Trophoblast cell (in vitro differentiated cells and primary cell): ENCODE data around the gene DNAH10.

Experiments
- DNase-seq, 2 donors: peaks; one replicate each; pipeline ENCODE4 v3.0.0-alpha.2; 2016
- H2AFZ ChIP-seq: 2 replicates; pipeline ENCODE4 v1.6.1; 2013; ENCODE audit warnings: low read length, moderate library complexity, mild to moderate bottlenecking; ENCODE audit not compliant: insufficient read depth, poor library complexity
- H2AK5ac ChIP-seq: 2 replicates; pipeline ENCODE4 v1.6.1; 2013; ENCODE audit warnings: mild to moderate bottlenecking, low read length
- H2BK120ac ChIP-seq: 2 replicates; pipeline ENCODE4 v1.6.1; 2013; ENCODE audit warnings: low read length, mild to moderate bottlenecking, moderate library complexity; ENCODE audit not compliant: insufficient read depth, poor library complexity
- H2BK12ac ChIP-seq: 2 replicates; pipeline ENCODE4 v1.6.1; 2013; ENCODE audit warnings: mild to moderate bottlenecking, low read length, moderate library complexity
- H2BK5ac ChIP-seq: 2 replicates; pipeline ENCODE4 v1.6.1; 2013; ENCODE audit warnings: low read length, low read depth, moderate library complexity, mild to moderate bottlenecking; ENCODE audit not compliant: poor library complexity
- H3K14ac ChIP-seq: 2 replicates; pipeline ENCODE4 v1.6.1; 2013; ENCODE audit warnings: mild to moderate bottlenecking, low read length
- H3K18ac ChIP-seq: 2 replicates; pipeline ENCODE4 v1.6.1; 2013; ENCODE audit warnings: mild to moderate bottlenecking, low read length
- H3K23ac ChIP-seq: 2 replicates; pipeline ENCODE4 v1.6.1; 2013; ENCODE audit warnings: low read length
- H3K27ac ChIP-seq: 2 replicates; pipeline ENCODE4 v1.5.1; 2013; ENCODE audit warnings: low read depth, mild to moderate bottlenecking, inconsistent platforms, low read length, moderate library complexity
- H3K27me3 ChIP-seq: 2 replicates; pipeline ENCODE4 v1.6.1; 2013; ENCODE audit warnings: inconsistent platforms, mild to moderate bottlenecking, low read length, moderate library complexity; ENCODE audit not compliant: insufficient read depth
- H3K36me3 ChIP-seq, 2 experiments: 1 replicate in 1 of 2; 2 replicates in 1 of 2; pipeline ENCODE4 v1.6.1; 2013; ENCODE audit warnings: low read length in 2 of 2, mild to moderate bottlenecking in 2 of 2, moderate library complexity in 1 of 2; ENCODE audit not compliant: insufficient read depth in 2 of 2, control insufficient read depth in 1 of 2
- H3K4ac ChIP-seq: 2 replicates; pipeline ENCODE4 v1.6.1; 2013; ENCODE audit warnings: low read depth, mild to moderate bottlenecking, low read length, moderate library complexity
- H3K4me1 ChIP-seq, 2 experiments: 1 replicate in 1 of 2; 2 replicates in 1 of 2; pipeline ENCODE4 v1.6.1; 2013; ENCODE audit warnings: low read length in 2 of 2, mild to moderate bottlenecking in 2 of 2, moderate library complexity in 1 of 2; ENCODE audit not compliant: insufficient read depth in 2 of 2, control insufficient read depth in 1 of 2
- H3K4me2 ChIP-seq: 2 replicates; pipeline ENCODE4 v1.6.1; 2013; ENCODE audit warnings: inconsistent platforms, mild to moderate bottlenecking, low read length, moderate library complexity
- H3K4me3 ChIP-seq: 2 replicates; pipeline ENCODE4 v1.5.1; 2013; ENCODE audit warnings: mild to moderate bottlenecking, low read depth, low read length, inconsistent platforms
- H3K79me1 ChIP-seq: one replicate; pipeline ENCODE4 v1.6.1; 2013; ENCODE audit warnings: low read length
- H3K79me2 ChIP-seq: 2 replicates; pipeline ENCODE4 v1.6.1; 2013; ENCODE audit warnings: low read length, mild to moderate bottlenecking; ENCODE audit not compliant: control insufficient read depth, insufficient read depth, poor library complexity
- H3K9ac ChIP-seq: 2 replicates; pipeline ENCODE4 v1.6.1; 2013; ENCODE audit warnings: mild to moderate bottlenecking, low read length
- H3K9me3 ChIP-seq: 2 replicates; pipeline ENCODE4 v1.6.1; 2013; ENCODE audit warnings: low read depth, mild to moderate bottlenecking, control low read depth, inconsistent platforms, low read length; ENCODE audit not compliant: insufficient read depth
- H4K12ac ChIP-seq: 2 replicates; pipeline ENCODE4 v1.6.1; 2013; ENCODE audit warnings: low read depth, mild to moderate bottlenecking, low read length, moderate library complexity
- H4K8ac ChIP-seq: 2 replicates; pipeline ENCODE4 v1.6.1; 2013; ENCODE audit warnings: low read depth, mild to moderate bottlenecking, low read length, moderate library complexity
- H4K91ac ChIP-seq: one replicate; pipeline ENCODE4 v1.6.1; 2013; ENCODE audit warnings: low read depth, mild to moderate bottlenecking, low read length, moderate library complexity
- WGBS: extraction: QIAGEN DNeasy Blood & Tissue Kit; methylation state at CpG from one replicate; pipeline ENCODE4 v1.1.7; 2013; ENCODE audit warnings: missing lambda C conversion rate; ENCODE audit not compliant: insufficient read length, insufficient coverage; ENCODE audit errors: extremely low coverage; 5-methylcytosine and 5-hydroxymethylcytosine counted together

The DNAH10 gene

DNA sequence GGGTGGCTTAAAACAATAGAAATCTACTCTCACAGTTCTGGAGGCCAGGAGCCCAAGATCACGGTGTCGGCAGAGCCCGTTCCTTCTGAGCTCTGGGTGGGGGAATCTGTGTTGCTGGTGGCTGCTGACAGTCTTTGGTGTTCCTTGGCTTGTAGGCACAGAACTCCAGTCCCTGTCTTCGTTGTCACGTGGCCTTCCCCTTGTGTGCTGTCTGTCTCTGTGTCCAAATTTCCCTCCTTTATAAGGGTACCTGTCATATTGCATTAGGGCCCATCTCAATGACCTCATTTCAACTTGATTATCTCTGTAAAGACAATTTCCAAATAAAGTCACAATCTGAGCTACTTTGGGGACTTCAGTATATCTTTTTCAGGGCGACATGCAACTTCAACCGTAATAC, 128.9 kb downstream of the DNAH10 start:
- Histone ChIP-seq H3K36me3 (no peaks in the 10 kb centered on the region), H3K79me2 (no peaks in the 10 kb centered on the region), H3K18ac (no peak overlapping the region), H3K4ac (no peak overlapping the region), H3K14ac (no peak overlapping the region), H3K4me3 (no peak overlapping the region), H3K79me1 (no peaks in the 10 kb centered on the region), H2AFZ (no peak overlapping the region), H4K91ac (no peak overlapping the region), H4K8ac (no peak overlapping the region), H4K12ac (no peak overlapping the region), H2BK120ac (no peak overlapping the region), H3K9me3 (peaks cover 4% of the 10 kb centered on the region), H2AK5ac (no peak overlapping the region), H3K4me1 (no peaks in the 10 kb centered on the region), H3K23ac (no peak overlapping the region), H3K27me3 (no peaks in the 10 kb centered on the region), H3K27ac (no peak overlapping the region), H2BK5ac (no peak overlapping the region), H2BK12ac (no peak overlapping the region), H3K9ac (no peak overlapping the region), H3K4me2 (no peak overlapping the region)
- no CpG with 5 or more reads among the region's 7 CpGs for WGBS
- DNase-seq, result no peak

DNA sequence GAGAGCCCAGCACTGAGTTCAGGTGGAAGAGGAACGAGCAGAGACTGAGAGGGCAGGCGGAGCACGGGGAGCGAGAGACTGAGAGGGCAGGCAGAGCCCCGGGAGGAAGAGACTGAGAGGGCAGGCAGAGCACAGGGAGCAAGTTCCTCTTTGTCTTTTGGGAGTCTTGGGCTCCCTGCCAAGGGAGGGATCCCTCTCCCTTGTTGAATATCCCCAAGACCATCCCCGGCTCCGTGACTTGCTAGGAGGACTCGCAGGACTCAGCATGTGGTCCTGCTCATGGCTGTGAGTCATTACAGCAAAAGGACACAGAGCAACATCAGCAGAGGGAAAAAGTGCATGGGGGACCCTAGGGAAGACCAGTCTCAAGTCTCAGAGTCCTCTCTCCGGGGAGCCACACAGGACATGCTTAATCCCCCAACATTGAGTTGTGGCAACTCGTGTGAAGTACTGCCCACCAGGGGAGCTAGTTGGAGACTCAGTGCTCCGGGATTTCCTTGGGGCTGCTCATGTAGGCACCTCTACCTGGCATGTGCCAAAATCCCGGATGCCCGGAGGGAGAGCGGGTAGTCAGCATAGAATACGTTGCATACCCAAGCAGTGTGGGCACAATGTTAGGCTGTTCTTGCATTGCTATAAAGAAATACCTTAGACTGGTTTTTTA, 129.5 kb downstream of the DNAH10 start:
- no peak overlapping the region for H3K9ac ChIP-seq
- no peak overlapping the region for H2BK12ac ChIP-seq
- H3K14ac ChIP-seq, result no peak overlapping the region
- no CpG with 5 or more reads among the region's 15 CpGs for WGBS
- no peaks in the 10 kb centered on the region for H3K4me1 ChIP-seq
- no peaks in the 10 kb centered on the region for H3K9me3 ChIP-seq
- H3K18ac ChIP-seq, result no peak overlapping the region
- no peak overlapping the region for H4K91ac ChIP-seq
- H2BK5ac ChIP-seq, result no peak overlapping the region
- H3K79me2 ChIP-seq, result no peaks in the 10 kb centered on the region
- no peak overlapping the region for H3K4me3 ChIP-seq
- no peaks in the 10 kb centered on the region for H3K36me3 ChIP-seq
- no peak overlapping the region for H2AFZ ChIP-seq
- no peak overlapping the region for H4K8ac ChIP-seq
- H3K27me3 ChIP-seq, result no peaks in the 10 kb centered on the region
- no peak overlapping the region for H3K4me2 ChIP-seq
- H4K12ac ChIP-seq, result no peak overlapping the region
- no peak overlapping the region for H3K27ac ChIP-seq
- H2AK5ac ChIP-seq, result no peak overlapping the region
- H3K79me1 ChIP-seq, result no peaks in the 10 kb centered on the region
- H3K23ac ChIP-seq, result no peak overlapping the region
- H2BK120ac ChIP-seq, result no peak overlapping the region
- DNase-seq, result no peak
- no peak overlapping the region for H3K4ac ChIP-seq

DNA sequence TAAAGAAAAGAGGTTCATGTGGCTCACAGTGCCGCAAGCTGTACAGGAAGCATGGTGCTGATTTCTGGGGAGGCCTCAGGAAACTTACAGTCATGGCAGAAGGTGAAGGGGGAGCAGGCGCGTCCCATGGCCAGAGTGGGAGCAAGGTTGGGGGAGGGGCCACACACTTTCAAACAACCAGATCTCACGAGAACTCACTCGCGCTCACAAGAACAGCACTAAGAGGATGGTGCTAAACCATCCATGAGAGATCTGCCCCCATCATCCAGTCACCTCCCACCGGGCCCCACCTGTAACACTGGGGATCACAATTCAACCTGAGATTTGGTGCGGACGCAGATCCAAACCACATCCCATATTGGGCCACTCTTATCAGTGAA, 130.1 kb downstream of the DNAH10 start:
- Histone ChIP-seq H3K79me1 (no peaks in the 10 kb centered on the region), H3K4ac (no peak overlapping the region), H3K14ac (no peak overlapping the region), H3K9ac (no peak overlapping the region), H3K23ac (no peak overlapping the region), H3K27me3 (no peaks in the 10 kb centered on the region), H4K91ac (no peak overlapping the region), H2BK12ac (no peak overlapping the region), H4K12ac (no peak overlapping the region), H3K18ac (no peak overlapping the region), H2BK5ac (no peak overlapping the region), H3K4me1 (no peaks in the 10 kb centered on the region), H2AFZ (no peak overlapping the region), H3K9me3 (no peaks in the 10 kb centered on the region), H2BK120ac (no peak overlapping the region), H3K4me2 (no peak overlapping the region), H3K27ac (no peak overlapping the region), H3K79me2 (no peaks in the 10 kb centered on the region), H4K8ac (no peak overlapping the region), H3K4me3 (no peak overlapping the region), H2AK5ac (no peak overlapping the region), H3K36me3 (no peaks in the 10 kb centered on the region)
- DNase-seq, result no peak
- WGBS, result no CpG with 5 or more reads among the region's 9 CpGs

DNA sequence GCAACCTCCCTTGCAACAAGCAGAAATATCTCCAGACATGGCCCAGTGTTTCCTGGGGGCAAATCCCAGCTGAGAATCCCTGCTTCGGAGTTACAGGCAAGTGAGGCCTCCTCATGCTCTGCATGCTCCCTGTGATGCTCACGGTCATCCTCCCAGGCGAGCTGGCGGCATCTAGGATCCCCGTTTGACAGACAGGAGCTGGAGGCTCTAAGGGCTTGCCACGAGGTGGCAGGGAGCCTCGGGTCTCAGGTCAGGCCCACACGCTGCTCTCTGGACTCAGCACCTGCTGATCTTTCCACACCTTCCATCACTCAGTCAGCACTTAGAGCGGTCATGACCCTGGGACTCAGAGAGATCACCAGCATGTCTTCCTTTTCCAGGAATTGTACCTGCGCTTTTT, 130.8 kb downstream of the DNAH10 start:
- Histone ChIP-seq H3K4me3 (no peak overlapping the region), H3K9me3 (no peaks in the 10 kb centered on the region), H4K8ac (no peak overlapping the region), H4K12ac (no peak overlapping the region), H2AK5ac (no peak overlapping the region), H3K27me3 (no peaks in the 10 kb centered on the region), H3K14ac (no peak overlapping the region), H3K79me2 (no peaks in the 10 kb centered on the region), H3K4me2 (no peak overlapping the region), H2BK12ac (no peak overlapping the region), H3K79me1 (no peaks in the 10 kb centered on the region), H2BK120ac (no peak overlapping the region), H3K4ac (no peak overlapping the region), H2AFZ (no peak overlapping the region), H3K18ac (no peak overlapping the region), H4K91ac (no peak overlapping the region), H2BK5ac (no peak overlapping the region), H3K4me1 (no peaks in the 10 kb centered on the region), H3K23ac (no peak overlapping the region), H3K9ac (no peak overlapping the region), H3K36me3 (no peaks in the 10 kb centered on the region), H3K27ac (no peak overlapping the region)
- no peak for DNase-seq
- WGBS, result no CpG with 5 or more reads among the region's 10 CpGs
